ENCODE results near the gene WNT9B. TPM values are rescaled to one million over a fixed set of nuclear protein-coding genes. Genes with fewer than 3 reads are reported as not detected.
A peak's percentile ranks its signal among the peaks of the same experiment; 100 is the strongest.

The WNT9B gene, protein sequence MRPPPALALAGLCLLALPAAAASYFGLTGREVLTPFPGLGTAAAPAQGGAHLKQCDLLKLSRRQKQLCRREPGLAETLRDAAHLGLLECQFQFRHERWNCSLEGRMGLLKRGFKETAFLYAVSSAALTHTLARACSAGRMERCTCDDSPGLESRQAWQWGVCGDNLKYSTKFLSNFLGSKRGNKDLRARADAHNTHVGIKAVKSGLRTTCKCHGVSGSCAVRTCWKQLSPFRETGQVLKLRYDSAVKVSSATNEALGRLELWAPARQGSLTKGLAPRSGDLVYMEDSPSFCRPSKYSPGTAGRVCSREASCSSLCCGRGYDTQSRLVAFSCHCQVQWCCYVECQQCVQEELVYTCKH
- polyA plus RNA-seq (ENCODE audit: insufficient read length in 10 of 10): under 1 TPM in 6 of 10 donors, not detected in 4; 0.04 to 0.27 (median 0.13) TPM
- long read RNA-seq, donor 1: 0 reads
- long read RNA-seq, donor 2: 0 reads
- long read RNA-seq, donor 3: 0 reads
- long read RNA-seq, donor 4: 0 reads
- long read RNA-seq, donor 5: 0 reads
- long read RNA-seq, donor 6: 0 reads
- long read RNA-seq, donor 7: 0 reads
- long read RNA-seq, donor 8: 0 reads
- long read RNA-seq, donor 9: 0 reads

DNA sequence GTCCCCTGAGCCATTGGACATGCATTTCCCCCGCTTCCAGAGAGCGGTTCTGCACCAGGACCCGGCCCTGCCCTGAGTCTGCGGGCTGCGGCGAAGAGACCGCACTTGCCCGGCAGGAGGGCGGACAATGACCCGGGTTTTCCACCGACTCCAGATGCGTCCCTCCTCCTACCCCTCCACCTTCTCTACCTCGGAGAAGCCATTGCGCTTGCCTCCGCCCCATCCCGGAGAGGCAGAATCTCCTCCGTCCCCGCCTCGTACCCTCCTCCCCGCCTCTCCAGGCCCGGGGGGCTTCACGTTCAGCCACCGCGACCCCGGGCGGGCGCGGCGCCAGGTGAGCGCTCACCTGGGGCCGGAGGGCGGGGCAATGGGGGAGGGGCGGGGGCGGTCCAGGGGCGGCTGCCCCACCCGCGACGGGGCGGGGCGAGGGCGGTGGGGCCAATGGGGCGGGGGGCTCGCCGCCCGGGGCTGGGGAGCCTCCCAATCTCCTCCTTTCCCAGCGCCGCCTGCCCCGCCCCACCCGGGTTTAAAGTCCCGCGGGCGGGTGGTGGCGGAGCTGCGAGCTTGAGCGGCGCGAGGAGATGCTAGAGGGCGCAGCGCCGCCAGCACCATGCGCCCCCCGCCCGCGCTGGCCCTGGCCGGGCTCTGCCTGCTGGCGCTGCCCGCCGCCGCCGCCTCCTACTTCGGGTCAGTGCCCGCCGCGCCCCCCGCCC is at the start of gene WNT9B:
TSS of gene WNT9B (plus strand) at position 555 of the 713 bp plus-strand sequence. CDS start at position 611, 56 bp downstream.
- DNase-seq: peak in 1 of 3 donors; percentile 23

DNA sequence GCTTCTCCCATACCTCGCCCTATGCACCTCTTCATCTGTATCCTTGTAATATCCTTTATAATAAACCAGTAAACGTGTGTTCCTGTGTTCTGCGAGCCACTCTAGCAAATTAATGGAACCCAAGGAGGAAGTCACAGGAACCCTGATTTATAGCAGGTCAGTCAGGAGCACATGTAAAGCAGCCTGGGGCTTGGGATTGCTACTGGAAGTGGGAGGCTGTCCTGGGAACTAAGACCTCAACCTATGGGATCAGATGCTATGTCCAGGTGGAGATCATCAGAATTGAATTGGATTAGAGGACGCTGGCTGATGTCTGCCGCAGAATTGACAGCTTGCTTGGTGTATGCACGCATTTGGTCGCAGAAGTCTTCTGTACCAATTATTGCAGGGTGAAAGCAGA is 48.6 kb upstream of the WNT9B start:
- no peak for DNase-seq

DNA sequence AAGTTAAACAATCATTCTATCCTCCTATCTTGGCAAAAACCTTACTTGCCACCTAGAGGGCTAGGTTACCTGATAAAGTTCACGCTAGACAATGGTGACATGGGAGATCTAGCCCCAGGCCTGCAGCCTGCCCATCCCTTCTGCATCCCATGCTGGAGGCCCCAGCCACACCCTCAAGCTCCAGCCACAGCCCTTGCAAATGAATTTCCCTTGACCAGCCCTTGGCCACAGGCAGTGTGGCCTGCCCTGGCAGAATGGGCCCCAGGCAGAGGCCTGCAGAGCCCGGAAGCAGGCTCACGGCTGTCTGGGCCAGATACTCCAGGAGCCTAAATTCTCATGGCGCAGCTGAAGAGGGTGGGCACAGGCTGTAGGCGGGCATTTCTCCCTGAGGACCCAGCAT is 47.8 kb upstream of the WNT9B start:
- no peak for DNase-seq

DNA sequence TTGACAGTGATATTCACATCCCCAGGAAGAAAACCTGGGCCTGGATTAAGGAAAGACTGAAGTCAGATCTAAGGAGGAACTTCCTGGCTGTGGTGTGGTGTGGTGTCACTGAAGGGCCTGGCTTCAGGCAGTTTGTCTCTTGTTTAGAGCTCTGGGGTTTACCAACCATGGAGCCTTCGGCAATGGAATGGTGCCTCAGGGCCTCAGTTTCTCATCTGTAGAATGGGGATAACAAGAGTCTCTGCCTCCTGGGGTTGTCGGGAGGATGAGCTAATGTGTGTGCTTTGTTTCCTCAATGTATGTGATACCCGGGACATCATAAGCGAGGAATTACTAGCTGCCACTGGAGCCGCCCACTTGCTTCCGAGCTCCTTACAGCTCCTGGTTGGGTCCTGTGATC is 45.6 kb upstream of the WNT9B start:
- no peak for DNase-seq

DNA sequence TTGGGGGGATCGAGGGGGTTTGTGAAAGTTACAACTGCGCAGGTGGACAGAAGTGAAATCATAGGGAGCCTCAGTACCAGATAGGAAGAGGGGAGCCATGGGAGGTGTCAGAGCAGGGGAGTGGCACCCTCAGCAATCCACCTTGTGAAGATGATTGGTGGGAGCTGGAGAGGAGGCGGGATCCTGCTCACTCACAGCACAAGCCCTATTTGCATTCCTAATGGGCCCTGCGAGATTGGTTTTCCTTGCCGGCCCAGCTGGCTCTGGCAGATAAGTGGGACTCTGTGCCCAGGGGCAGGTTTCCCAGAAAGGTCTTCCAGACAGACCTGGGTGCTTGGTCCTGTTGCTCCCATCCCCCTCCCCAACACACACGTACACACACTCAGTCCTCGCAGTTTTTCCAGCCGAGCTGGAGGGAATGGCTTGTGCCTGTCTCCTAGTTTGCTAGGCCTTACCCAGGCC is 42.2 kb upstream of the WNT9B start:
- DNase-seq: no peak

DNA sequence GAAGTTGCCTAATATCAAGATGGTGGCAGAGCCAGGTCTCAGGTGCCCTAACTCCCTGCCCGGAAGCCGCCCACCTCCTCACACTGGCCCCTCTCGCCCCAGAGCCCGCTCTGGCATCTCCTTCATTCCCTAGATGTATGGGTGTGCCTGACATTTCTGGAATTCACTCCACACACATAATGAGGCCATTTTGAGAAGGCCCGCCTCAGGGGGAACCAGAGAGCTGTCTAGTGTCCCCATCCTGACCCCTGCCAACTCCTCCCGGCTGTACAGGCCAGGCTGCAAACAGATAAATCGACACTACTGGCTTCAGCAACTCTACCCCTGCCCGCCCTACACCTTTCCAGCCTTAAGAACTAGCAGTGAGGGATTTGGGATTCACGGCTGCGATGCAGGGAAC is 40.5 kb upstream of the WNT9B start:
- DNase-seq: no peak

DNA sequence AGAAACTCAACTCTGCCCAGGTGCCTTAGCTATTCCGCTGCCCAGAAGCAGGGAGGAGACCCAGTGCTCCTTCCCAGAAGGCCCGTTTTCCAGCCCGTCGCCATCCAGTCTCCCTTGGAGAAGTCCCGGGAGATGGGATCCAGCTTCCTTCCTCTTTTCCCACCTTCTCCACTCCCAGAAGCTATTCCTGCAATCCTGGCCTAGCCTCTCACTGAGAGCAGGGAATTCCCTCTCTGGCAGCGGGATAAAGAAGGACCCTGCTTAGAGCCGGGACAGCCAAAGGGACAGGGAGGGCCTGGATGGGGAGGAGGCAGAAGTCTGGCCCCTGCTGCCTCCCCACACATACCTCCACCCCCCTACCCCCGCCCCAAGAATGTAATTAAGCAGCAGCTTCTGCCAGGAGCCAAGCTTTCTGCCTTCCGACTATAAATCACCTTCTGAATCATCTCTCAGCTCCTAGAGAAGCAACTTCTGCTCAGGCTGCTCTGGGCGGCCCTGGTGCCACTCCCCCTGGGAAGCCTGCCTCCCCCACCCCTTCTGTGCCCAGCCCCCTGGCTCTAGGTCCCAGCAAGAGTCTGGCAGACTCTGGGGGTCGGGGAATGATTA is 39.3 kb upstream of the WNT9B start:
- DNase-seq: peak in 1 of 3 donors; percentile 65

DNA sequence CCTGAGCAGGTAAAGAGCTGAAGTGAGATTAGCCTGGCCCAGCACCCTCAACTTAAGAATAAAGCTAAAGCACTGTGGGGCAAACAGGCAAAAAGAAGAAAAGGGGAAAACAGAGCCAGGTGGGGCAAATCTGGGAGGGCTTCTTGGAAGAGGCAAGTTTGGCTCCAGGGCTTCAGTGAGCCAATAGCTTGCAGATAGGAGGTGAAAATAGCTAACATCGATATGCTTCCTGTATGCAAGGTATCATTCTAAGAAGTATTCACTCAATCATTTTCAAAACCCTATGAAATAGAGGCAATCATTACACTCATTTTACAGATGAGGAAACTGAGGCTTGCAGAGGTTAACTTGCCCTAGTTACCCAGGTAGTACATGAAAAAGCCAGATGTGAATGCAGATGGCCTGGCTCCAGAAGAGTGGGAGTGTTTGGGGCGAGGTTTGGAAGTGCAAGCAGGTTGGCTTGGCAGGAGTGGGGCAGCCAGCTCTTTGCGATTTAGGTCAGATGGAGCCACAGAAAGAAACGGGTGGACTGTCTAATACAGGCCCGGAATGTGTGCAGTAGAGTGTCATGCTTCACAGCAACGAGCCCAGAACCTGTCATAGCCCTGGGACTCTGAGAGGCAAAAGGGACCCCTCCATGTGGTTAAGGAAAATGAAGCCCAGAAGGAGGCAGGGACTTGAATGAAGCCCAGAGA is 38.6 kb upstream of the WNT9B start:
- DNase-seq: no peak

DNA sequence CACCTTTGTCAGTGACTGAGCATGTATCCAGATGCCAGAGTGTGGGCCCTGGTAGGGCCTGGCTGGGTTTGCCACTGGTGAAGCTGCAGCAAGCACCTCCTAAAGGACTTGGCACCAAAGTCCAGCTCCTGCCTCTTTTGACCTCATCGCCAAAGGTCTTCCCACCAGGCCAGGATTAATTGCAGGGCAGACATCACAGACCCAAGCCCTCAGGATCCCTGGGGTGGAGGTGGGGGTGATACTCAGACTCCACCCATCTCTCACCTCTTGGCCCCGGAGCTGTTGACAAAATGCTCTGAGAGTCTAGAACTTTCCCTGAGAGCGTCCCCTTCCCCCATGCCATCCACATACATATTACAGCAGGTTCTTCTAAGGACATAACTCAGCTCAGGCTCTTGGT is 37.5 kb upstream of the WNT9B start:
- no peak for DNase-seq

DNA sequence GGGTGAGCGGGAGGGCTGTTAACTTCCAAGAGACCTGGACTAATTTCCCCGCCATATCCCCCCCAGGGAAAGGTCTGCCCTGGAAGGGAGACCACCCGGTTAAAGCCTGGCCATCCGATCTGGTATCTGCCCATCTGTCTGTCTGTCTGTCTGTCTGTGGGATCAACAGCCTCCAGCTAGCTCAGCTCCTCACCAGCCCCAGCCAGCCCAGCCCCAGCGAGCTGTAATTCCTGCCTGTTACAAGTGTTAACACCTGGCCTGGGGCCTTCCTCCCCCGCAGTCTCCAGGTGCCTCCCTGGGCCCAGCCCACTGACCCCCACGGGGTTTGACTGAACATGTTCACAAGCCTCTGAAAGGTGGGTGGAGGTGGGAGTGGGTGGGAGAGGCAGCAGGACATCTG is 36.9 kb upstream of the WNT9B start:
- no peak for DNase-seq

DNA sequence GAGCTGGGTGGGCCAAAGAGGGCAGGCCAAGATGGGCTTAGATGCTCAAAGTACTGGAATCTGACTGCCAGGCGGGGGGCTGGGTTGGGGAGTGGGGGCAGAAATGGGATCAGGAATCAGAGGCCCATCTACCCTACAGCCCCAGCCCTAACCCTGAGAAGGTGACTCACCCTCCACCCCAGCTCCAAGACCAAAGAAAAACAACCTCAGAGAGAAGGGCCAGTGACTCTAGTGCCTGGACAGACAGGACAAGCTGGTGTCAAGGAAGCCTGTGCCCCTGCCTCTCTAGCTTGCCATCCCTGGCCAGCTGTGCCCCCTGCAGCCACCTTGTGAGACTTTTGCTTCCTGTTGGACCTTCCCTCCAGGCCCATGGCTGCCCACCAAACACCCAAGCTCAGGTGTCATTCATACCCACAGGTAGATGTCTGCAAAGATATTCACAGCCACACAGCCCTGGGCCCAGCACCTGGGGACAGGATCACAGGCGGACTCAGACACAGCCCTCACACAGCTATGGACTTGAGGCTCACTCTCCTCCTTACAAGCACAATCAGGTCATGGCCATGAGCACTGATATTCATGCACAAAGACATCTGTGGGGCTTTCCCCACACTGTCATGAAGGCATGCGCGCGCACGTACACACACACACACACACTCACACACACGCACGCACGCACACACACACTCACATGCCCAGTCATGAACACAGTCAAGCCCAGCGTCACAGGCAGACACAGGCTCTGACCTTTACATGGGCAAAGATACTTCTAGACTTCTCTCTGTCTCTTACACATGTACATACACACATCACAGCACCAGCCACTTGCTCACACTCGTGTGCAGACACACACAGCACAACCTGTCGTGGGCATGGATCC is 35.7 kb upstream of the WNT9B start:
- no peak for DNase-seq

DNA sequence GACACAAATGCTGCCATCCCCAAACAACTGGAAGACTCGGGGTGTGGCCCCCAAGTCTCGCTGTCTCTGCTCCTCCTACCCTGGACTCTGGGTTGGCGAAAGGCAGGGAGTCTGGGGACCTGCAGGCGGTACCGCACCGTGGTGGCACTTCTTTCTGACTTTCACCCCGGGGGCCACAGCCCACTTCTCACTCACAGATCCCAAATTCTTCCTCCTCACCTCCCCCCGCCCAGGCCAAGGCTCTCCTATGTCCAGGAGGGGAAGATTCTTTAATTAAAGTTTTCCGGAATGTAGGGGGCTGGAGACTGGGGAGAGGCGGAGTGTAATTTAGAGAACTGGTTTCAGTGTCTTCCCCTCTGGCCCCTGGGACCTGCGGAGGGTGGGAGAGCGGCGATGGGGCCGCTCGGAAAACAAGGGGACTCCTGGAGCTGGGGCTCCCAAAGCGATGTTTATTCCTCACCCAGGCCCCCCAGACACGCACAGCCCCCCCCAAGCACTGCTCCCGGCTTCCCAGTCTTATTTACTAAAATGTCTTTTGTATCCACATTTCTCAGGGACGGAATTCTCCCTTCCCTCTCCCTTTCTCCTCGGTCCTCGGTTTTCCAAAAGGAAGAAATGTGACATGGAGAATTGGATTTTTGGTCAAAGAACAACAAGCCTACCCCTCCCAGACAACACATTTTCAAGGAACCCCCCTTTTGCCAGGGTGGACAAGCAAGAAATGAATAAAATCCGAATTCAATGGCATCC is 34.1 kb upstream of the WNT9B start:
- no peak for DNase-seq

DNA sequence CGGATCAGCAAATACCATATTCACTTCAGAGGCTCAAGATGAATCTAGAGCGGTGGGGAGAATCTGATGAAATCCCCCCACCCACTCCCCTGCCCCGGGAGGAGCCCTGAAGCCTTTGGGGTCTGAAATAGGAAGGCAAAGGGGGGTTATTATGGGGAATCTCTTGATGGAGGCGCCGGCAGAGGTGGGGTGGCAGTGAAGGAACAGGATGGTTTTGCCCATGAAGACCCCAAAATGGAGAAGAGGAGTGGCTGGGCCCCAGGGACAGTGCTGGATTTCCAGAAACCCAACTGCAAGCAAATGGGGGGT is 33.5 kb upstream of the WNT9B start:
- DNase-seq: no peak

DNA sequence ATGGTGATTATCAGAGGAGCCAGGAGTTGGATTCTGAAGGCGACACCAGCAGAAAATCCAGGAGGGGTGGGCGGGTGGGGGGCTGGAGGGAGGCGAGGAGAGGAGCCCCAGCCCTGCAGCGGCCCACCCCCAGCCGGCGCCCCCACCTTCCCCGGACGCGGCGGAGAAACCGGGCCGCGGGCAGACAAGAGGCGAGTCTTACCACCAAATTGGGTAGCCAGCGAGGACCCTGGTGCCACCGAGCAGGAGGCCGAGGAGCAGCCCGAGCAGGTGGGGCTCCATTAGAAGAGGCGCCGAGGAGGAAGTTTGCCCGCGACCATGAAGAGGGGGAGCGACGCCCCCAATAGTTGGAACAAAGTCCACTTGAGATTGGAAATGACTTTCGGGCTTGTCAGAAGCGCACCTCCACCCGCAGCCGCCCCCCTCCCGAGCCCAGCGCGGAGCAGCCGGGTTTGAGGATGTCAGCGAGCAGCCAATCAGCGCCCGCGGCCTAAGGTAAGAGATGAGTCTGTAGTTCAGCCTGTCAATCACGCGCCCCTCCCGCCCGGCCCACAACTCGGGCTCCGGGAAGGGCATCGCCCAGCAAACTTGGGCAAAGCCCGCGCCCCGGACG is 33.0 kb upstream of the WNT9B start, which contains the start of gene WNT3:
TSS of gene WNT3 (minus strand) at position 377 of the 613 bp plus-strand sequence. CDS start at position 282, 95 bp downstream.
- DNase-seq: no peak

DNA sequence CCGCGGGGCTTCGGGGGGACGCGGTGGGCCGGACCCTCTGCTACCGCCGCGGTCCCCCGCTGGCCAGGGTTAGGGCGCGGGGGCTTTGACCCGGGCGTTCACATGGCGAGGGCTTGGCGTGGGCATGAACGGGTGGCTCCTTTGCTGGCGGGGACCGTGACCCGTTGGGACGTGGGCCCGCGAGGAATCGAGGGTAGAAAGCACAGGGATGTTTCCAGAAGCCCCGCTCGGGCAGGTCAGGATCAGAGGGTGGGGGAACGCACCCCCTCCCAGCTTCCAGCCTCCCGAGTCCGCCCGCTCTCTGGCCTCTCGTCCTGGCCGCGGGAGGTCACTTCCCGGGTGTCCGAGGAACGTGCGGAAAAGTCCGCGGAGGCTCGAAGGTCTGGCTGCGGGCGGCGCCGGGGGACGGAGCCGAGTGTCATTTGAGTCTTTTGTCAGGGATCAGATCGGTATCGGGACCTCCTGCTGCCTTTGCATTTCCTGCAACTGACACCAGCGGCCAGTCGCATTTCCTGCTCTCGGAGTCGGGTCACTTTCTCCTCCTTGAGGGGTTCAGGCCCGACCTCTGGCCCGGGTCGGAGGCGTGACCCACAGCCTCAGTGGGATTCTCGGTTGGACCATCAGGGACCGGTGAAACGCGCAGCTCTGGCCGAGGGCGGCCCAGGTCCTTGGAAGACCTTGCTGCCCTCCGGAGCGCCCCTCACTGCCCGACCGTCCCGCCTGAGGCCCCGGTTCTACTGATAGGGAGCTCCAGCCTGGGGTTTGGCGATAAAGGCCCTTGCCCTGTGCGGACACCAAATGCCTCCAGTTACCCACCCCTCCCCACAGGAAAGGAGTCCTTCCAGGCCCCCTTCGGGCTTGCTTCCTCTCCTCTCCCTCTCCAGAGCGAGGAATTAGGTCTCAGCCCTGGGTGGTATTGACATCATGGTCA is 32.2 kb upstream of the WNT9B start:
- DNase-seq: peak in 1 of 3 donors; percentile 27

DNA sequence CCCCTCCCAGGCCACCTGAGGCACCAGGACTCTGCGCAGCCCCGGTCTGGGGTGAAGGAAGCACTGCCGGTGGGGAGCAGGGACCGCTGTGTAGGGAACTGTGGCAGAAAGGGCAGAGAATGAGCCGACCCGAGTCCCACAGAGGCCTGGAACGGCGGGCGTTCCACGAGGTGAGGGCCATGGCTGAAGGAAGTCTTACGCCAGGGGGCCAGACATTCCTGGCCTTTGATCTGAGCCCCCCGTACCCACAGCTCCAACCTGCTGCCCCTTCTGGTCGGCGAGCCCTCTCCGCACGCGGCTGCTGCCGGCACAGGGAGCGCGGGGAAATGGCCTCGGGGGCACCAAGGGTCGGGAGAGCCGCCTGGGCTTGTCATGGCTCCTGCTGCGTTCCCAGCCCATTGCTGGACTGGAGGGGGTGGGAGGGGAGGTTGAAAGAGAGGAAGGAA is 31.5 kb upstream of the WNT9B start:
- no peak for DNase-seq

DNA sequence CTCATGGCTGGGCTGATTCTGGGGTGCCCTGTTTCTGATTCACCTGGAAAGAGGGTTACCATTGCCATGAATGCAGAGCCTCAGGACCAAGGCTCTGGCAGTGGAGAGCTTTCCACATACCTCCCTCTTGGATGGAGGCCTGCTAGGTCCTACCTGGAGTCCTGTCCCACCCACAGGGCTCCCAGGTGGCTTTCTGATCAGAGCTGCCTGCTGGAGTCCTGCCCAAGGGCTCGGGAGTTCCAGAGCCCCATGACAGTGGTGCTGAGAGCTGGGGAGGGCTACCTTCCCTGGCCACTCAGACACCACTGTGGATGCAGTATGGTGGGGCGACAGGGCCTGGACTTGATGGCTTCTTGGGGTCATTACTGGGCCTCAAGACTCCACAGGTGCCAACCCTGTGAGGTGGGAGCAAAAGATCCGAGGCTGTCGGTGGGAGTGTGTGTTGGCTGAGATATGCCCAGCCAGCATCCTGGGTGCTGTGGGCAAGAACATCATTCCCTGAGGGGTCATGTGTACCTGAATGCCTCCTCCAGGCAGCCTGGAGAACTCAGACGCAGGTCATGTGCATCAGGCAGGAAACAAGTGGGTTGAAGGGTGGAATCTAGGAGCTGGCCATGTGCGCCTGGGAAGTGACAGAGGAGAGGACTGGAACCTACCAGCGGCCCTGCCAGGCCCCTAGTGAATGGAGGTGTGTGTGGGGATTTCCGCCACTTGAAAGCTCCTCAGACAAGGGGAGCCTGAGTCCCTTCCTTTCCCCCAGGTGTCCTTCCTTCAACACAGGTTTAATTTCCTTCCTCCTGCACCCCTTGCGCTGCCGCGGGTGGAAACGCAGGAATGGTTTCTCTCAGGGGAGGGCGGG is 30.6 kb upstream of the WNT9B start:
- no peak for DNase-seq
